Occipital lobe (tissue), 2 donors: Measurements from ENCODE around the gene LMAN2L. TPM values are rescaled to one million over a fixed set of nuclear protein-coding genes. Genes with fewer than 3 reads are reported as not detected.
"Not testable (repeated sequence)": the region's sequence is repeated elsewhere in the genome, so short reads cannot be mapped to it uniquely, and the experiment has no call there.

Experiments used
- DNase-seq: peaks from one replicate; lab custom pipeline; 2025; lab: John Stamatoyannopoulos, UW
- total RNA-seq: library from RNA; depleted of rRNA; stranded (reverse); fragments of >200 nt; gene quantifications from one replicate; pipeline ENCODE4 v1.2.3, GENCODE V29; 2014

The LMAN2L gene
- total RNA-seq, 1 donor from 2014 or later, result 21.7 TPM

DNA sequence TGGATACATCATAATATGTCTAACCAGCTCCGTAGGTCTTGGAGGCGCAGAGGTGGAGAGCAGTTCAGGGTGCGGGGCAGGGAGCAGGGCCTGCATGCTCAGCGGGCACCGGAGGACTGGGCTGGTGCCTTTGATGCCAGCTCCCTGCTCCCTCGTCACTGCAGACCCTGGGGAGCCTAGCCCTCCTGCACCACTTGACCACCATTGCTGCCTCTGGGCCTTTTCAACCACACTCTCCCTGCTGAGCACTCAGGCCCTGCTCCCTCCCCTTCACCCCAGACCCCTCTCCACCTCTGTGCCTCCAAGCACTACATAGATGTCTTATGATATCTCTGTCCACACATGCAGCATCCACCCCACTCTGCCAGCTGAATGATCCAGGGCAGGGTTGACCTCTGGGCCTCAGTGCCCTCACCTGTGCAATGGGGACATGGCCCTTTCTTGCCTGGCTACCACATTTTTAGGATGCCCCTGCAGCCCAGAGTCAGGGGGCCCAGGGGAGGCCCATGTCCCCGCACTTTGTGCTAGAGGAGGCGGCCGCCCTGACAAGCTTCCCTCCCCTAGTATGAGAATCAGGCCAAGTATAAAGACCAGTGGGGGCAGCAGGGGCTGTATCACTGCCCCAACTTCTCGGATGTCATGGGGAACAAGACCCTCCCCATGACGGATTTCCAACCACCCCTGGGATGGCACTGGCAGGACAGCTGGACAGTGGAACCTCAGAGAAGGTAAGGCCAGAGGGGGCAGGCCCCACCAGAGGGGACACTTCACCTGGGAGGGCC, 51.0 kb downstream of the LMAN2L start:
- DNase-seq, result no peak

DNA sequence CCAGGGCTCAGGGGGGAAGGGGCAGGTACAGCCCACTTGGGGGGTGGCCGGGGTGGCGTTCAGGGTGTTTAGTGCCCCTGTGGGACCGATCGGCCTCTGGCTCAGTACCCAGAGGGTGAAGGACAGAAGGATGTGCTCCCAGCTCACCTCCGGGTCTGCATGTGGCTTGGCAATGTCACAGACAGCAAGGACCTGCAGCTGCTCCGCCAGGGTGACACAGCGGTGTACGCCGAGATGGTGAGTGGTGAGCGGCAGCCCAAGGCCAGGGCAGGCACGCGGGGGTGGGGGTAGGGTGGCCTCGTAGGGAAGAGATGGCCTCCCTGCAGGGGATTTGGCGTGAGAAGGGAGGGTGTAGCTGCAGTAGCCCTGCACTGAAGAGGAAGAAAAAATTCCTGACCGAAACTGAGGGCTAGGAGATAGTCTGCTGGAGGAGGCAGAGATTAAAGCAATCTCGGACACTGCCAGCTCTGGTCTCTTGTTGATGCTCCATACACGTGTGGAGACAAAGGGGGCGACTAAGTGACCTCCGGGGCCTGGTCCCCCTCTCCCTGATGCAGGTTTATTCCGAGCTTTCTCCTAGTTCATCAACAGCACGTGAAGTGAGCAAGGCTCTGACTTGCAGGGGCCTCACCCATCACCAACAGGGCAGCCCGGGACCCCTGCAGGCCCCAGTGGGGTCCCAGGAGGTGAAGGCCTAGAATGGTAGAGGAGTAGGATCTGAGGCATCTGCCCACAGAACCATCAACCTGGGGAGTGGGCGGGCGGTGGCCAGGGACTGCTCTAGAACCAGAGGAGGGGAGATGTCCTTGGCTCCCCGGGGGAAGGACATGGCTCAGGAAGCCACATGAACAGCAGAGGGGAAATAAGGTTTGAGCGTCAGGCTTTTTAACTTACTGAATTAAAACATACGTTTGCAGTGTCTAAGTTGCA, 51.9 kb downstream of the LMAN2L start:
- no peak for DNase-seq

DNA sequence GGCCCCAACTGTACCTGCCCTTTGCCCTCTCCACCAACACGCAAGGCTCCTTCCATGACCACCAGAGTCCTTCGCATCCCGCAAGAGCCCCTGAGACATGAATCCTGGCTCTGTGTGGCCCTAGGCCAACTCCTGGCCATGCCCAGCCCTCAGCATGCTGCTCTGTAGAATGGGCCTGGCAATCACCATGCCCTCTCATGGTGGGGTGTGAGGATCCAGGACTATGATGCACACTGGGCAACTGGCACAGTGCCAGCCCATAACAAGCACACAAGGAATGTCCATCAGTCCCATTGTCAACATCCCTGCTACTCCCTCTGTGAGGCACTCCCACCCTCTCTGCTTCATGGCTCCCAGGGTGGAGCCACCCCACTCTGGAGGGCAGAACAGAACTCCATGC, 52.6 kb downstream of the LMAN2L start:
- no peak for DNase-seq

- DNase-seq, result no peak
These were observed 54.0 kb downstream of the LMAN2L start for GRCh38 chr2:96685577-96686459.

GRCh38 chr2:96684883-96685576, 54.8 kb downstream of the LMAN2L start:
- no peak for DNase-seq

DNA sequence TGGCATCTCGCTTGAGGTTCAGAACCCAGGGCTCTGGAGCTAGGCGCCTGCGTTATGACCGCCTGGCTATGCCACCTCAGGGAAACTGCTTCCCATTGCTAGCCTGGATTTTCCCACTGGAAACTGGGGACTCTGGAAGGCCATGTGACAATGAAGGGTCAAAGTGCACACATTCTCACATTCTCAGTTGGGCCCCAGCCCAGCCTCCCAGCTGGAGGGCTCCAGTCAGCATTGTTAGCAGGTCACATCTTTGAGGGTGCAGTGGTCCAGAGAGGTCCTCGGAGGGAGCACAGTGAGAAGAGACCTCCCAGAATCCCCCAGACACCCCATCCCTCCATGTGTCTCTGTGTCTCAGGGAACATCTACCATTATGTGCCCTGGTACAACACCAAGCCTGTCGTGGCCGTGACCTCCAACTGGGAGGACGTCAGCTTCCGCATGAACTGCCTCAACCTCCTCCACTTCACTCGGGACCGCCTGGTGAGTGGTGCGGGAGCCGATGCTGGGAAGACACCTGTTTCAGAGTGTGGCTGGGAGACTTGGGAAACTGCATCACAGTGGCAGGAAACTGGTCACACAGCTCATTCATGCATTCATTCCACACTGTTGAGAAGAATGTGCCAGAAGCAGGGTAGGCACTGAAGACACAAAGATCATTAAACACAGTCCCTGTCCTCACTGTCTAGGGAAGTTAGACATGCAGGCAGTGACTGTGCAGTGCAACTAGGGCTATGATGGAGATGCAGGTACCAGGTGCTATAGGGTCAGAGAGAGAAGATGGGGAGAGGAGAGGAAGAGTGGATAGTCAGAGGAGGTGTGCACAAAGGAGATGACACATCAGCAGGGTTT, 55.7 kb downstream of the LMAN2L start:
- no peak for DNase-seq

DNA sequence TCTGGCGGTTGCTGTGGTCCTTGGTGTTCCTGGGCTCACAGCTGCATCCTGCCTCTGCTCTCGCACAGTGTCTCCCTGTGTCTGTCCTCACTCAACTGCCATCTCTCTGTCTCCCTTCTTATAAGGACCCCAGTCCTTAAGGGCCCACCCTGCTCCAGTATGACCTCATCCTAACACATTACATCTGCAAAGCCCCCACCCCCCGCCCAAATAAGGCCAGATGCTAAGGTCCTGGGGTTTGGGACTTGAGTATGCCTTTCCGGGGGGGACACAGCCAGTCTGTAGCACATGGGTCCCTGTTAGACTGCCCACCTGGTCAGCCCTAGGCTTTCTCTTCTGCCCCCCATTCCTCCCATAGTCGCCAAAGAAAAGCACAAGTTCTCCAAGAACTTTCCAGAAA, 56.6 kb downstream of the LMAN2L start:
- no peak for DNase-seq

DNA sequence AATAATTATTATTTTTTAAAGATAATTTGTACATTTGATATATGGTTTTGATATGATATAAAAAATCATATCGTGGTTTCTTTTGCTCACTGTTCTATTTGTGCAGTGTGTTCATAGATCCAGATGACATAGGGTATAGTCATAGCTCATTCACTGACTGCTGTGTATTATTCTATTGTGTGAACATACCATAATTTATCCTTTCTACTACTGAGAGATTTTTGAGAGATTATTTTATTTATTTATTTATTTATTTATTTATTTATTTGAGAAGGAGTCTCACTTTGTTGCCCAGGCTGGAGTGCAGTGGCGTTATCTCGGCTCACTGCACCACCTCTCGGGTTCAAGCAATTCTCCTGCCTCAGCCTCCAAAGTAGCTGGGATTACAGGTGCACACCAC, 58.3 kb downstream of the LMAN2L start:
- no peak for DNase-seq

- DNase-seq, result no peak
These were observed 59.2 kb downstream of the LMAN2L start for GRCh38 chr2:96680561-96681141.

DNA sequence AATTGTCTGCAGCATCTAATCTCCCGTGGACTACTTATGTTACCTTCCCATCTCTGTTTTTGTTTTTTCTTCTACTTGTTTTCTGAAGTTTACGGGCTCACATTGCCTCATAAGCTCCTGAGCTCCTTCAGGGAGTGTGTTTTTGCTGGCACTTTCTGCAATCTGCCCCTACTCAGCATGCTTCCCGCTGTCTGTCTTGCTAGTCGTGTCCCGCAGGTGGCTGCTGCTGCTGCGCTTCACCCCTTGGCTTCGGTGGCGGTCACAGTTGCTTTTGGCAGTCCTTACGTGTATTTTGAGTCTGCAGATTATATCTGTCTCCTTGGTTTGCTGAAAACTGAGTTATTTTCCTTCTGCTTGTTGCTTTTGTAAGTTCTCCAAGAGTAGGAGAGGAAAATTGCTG, 60.0 kb downstream of the LMAN2L start:
- no peak for DNase-seq

DNA sequence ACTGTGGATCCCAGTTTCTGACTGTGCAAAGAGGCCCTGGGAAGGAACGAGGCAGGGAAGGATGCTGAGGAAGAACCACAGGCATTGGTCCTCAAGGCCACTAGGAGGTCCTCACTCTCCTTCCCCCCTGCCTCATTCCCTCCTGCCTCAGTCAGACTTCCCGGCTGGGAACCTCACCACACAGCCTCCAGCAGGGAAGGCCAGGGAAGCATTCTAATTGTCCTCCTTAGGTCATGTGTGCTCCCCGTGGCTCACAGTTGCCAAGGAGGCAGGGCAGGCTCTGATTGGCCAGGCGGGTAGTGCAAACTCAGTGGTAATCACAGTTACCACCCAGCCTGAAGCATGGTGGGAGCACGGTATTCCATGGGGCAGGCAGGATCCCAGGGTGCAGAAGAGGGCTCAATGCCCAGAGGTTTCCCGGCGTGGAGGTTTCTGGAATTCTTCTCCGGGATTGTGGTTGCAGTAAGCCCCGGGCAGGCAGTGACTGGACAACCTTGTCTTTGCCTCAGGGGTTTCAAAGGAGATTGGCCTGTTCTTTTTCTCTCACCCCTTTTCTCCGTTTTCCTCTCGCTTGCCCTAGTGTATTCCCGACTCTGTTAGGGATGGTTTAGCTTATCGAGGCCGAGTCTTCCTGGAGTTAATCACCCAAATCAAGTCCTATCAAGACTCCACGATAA, 70.2 kb downstream of the LMAN2L start:
- no peak for DNase-seq

DNA sequence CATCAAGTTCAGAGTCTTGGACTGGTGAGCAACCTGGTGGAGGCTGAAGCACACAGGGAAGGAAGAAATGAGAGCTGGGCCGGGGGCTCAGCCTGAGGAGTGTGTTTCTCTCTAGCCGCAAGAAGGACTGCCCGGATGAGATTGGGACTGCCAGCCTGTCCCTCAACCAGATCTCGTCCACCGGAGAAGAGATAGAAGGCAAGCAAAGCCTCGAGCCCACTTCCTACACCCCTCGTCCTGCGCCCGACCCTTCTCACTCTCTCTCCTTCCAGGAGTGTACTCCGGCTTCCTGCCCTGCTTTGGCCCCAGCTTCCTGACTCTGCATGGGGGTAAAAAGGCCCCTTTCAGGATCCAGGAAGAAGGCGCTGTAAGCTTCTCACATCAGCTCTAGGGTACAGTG, 71.1 kb downstream of the LMAN2L start:
- no peak for DNase-seq

DNA sequence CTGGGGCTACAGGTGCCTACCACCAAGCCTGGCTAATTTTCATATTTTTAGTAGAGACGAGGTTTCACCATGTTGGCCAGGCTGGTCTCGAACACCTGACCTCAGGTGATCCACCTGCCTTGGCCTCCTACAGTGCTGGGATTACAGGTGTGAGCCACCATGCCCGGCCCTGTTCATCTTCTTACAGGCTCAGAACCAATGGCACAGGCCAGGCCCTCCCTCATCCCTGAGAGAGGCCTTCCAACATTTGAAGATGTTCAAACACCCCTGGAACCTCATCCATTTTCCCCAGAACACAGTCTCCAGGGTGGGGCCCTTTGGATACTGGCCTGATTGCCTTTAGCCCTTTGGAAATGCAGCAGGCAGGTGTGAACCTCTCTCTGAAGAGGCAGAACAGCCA, 74.1 kb downstream of the LMAN2L start:
- not testable (repeated sequence) for DNase-seq

DNA sequence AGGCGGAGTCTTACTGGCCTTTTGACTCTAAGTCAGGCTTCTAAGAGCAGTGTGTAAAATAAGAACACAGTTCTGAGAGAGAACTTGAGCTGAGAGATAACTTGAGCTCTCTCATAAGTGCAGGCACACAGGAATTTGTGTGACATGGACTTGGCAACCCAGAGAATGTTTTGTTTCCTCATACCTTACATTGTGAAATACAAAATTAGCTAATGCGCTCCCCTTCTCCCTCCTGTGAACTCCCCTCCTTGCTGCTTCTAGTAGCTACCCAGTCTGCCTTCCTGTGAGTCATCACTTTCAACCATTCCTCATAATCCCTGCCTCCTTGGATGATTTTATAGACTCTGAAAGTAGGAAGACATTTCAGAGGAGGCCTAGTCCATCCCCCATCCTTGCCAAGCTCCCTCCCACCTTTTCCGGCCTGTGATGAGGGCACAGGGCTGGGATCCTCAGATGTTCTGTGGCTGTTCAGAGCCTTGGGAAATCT, 74.7 kb downstream of the LMAN2L start:
- DNase-seq, result no peak

DNA sequence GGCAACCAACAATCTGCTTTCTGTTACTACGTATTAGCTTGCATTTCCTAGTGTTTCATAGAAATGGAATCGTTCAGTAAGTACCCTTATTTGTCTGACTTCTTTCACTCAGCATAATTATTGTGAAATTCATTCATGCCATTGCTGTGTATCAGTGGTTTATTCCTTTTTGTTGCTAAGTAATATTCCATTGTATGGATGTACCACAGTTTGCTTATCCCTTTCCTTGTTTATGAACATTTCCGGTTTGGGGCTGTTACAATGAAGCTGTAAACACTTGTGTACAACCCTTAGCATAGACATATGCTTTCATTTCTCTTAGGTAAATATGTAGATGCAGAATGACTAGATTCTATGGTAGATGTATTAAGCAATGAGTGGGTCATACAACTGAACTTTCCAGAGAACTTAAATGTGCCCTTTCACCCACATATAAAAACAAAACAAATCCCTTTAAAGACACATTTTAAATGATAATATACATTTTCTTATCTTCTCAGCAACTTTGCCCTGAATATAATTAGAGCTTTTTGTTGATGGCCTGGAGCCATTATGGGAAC, 75.4 kb downstream of the LMAN2L start:
- no peak for DNase-seq

DNA sequence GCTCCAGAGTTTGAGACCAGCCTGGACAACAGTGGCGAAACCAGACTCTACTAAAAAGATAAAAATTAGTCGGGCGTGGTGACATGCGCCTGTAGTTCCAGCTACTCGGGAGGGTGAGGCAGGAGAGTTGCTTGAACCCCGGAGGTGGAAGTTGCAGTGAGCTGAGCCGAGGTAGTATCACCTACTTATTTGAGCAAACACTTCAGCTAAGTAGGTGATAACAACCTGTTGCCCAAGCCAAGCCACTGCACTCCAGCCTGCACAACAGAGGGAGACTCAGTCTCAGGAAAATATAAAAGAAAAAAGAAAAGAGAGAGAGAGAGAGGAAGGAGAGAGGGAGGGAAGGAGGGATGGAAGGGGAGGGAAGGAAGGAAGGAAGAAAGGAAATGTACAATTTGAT, 76.0 kb downstream of the LMAN2L start:
- DNase-seq, result no peak

- no peak for DNase-seq
These were observed 76.7 kb downstream of the LMAN2L start for GRCh38 chr2:96663177-96663576.

- DNase-seq, result no peak
These were observed 77.5 kb downstream of the LMAN2L start for GRCh38 chr2:96662360-96662759.

GRCh38 chr2:96661324-96661723, 78.5 kb downstream of the LMAN2L start:
- no peak for DNase-seq
